ENCODE data around the gene PRKCE. TPM values are rescaled to one million over a fixed set of nuclear protein-coding genes. Genes with fewer than 3 reads are reported as not detected.

PRKCE gene
- 19.3 TPM for total RNA-seq

GRCh38 chr2:45651415-45652089, at the start of gene PRKCE:
Gene PRKCE, plus strand, starts transcription at chr2:45651675.
- DNase-seq: peak; percentile 15

- no peak for DNase-seq
Observed at GRCh38 chr2:45602624-45603023, 48.9 kb upstream of the PRKCE start.

GRCh38 chr2:45605116-45605515, 46.4 kb upstream of the PRKCE start:
- no peak for DNase-seq

- DNase-seq: no peak
Observed at GRCh38 chr2:45606796-45607195, 44.7 kb upstream of the PRKCE start.

- no peak for DNase-seq
Observed at GRCh38 chr2:45607701-45608100, 43.8 kb upstream of the PRKCE start.

- DNase-seq: peak; percentile 43
Observed at GRCh38 chr2:45610281-45611019, 41.0 kb upstream of the PRKCE start.

- DNase-seq: peak; percentile 88
Observed at GRCh38 chr2:45611020-45611859, 40.2 kb upstream of the PRKCE start, which contains the start of gene SRBD1. Gene SRBD1, minus strand, starts transcription at chr2:45611267. Its CDS starts 5,826 bp downstream, at chr2:45605441.

GRCh38 chr2:45612285-45612684, 39.2 kb upstream of the PRKCE start:
- DNase-seq: no peak

DNA sequence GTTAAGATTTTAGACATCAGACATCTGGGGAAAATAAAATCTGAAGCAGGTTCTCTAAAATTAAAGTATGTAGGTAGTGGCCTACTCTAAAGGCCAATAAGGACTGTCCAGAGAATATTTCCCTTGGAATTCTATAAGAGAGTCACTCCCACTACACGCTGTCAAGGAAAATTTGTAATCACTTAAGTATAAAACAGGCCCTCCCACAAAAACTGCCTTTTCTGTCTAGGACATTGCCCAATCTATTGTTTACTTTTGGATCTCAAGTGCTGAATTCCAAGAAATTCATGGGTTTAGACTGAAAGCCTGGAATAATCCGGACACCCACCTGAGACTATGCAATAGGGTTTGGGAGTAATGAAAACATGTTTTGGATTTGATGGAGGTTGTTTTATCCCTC, 38.7 kb upstream of the PRKCE start:
- no peak for DNase-seq

GRCh38 chr2:45614330-45614729, 37.1 kb upstream of the PRKCE start:
- DNase-seq: no peak

DNA sequence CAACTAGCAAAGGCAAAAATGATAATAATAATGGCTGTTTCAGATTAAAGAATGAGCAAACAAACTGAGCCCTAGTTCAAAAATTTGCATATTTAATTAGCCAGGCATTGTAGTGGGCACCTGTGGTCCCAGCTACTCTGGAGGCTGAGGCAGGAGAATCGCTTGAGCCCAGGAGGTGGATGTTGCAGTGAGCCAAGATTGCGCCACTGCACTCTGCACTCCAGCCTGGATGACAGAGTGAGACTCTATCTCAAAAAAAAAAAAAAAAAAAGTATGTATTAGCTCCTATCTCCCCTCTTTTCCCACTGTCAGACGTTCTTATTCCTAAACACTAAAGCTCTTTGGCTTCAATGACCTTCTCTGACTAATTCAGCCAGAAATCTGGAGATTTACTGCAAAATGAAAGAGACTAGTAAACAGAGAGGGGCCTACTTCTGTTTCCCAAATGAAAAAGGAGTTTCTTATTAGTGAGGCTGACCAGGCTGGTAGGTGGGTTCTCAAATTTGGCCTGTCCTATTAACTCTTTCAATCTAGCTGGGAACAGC, 36.5 kb upstream of the PRKCE start:
- no peak for DNase-seq

DNA sequence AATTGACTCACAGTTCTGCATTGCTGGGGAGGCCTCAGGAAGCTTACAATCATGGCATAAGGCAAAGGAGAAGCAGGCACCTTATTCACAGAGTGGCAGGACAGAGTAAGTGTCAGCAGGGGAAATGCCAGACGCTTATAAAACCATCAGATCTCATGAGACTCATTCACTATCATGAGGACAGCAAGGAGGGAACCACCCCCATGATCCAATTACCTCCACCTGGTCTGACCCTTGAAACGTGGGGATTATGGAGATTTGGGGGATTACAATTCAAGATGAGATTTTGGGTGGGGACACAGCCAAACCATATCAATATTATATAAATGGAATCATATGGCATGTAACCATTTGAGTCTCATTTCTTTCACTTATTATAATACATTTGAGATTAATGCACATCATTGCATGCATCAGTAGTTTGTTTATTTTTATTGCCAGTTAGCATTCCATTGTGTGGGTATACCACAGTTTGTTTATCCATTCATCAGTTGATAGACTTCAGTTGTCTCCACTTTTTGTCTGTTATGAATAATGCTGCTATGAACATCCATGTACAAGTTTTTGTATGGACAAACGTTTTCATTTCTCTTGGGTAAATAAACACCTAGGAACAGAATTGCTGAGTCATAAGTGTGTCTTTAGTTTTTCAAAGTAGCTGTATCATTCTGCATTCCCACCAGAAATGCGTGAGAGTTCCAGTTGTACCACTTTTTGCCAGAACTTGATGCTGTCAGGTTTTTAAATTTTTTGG, 34.6 kb upstream of the PRKCE start:
- no peak for DNase-seq

DNA sequence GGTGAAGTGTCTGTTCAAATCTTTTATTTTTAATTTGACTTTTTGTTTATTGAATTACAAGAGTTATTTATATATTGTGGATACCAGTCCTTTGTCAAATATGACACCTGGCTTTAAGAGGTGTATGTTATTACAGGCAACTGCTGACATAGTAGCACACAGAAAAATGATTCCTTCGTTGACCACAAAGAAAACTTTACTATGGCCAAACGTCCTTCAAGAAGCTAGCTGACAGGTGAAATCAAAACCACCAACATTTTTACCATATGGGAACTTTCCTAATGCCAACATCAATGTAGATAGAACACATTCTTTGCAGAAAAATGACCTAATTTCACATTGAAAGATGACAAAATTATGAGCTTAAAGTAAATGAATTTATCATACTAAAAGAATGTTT, 34.0 kb upstream of the PRKCE start:
- DNase-seq: no peak

DNA sequence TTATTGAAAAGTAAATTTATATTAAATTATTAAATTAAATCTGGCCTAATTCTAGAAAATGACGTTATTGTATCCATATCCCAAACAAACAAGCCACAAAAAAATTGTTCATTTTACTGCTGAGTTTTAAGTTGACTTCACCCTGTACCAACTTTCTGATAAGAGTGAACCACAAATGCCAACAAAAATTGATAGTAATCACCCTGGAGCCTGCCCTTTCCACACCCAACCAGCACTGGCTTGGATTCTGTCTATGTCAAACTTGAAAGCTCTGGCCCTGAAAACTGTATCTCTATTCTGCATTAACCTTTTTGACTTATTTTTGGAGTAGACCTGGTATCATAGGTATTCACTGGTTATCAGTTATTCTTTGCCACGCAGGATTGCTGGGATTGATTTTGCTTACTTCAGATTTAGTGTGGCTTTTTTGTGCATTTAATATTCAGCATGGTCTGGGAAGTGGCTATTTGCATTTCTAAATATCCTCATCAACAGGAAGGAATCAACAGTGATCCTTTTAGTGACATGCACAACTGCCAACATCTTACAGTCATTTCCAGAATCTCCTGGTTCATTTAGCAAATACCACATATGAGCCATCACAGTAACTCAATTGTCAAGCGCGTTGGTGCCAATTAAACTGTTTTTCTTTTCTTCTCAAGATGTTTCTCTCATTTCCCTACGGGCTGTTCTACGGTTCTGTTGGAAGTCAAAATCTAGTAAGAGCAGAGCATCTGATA, 29.0 kb upstream of the PRKCE start:
- no peak for DNase-seq

DNA sequence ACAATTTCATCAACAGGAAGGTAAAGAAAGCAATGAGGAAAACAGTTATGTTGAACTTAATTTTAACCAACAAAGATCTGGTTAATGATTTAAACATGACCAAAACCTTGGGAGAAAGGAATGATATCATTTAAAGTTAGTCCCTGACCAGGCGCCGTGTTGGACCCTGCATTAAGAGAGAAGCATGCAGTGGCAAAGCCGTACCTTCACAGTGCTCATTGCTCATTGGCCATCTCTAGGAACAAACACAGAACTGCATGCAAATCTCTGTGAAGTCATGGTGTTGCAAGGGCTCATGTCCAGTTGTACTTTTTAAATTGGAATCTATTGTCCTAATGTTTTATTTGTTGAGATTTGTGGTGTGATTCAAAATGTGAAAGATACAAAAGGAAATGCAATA, 28.4 kb upstream of the PRKCE start:
- no peak for DNase-seq

GRCh38 chr2:45625824-45626223, 25.7 kb upstream of the PRKCE start:
- no peak for DNase-seq

GRCh38 chr2:45626387-45627221, 24.9 kb upstream of the PRKCE start:
- no peak for DNase-seq

DNA sequence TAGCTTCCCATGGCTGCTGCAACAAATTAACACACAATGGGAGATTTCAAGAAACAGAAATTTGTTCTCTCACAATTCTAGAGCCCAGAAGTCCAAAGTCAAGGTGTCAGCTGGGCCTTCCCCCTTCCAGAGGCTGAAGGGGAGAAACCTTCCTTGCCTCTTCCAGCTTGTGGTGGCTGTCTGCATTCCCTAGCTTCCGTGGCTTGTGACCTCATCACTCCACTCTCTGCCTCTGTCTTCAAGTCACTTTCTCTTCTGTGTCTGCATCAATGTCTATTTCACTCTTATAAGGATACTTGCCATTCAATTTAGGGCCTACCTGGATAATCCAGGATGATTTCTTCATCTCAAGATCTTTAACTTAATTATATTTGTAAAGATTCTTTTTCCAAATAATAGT, 23.6 kb upstream of the PRKCE start:
- no peak for DNase-seq

DNA sequence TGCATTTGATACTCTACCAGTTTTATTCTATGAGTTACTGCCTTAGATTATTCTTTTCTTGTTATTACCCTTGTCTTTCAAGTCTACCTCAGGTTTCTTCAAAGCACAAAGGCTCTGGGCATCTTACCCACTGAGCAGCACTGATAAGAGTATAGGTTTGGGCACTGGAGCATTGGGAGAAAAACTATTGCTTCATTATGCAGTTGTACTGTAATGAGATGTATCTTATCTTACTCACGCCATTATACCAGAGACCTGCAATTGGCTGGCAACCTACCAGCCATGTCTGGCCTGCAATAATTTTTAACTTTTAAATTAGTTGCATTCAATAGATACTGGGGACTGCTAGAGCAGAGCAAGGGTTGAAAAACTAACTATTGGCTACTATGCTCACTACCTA, 21.5 kb upstream of the PRKCE start:
- DNase-seq: no peak

GRCh38 chr2:45631319-45631718, 20.2 kb upstream of the PRKCE start:
- DNase-seq: no peak

Measured in skin of body (tissue), 2 donors.